Gastrocnemius medialis (tissue), 4 donors: ENCODE results near the gene RNLS. TPM values are rescaled to one million over a fixed set of nuclear protein-coding genes. Genes with fewer than 3 reads are reported as not detected.
A peak's percentile ranks its signal among the peaks of the same experiment; 100 is the strongest.

ENCODE experiments used
- ATAC-seq, 2 donors: fragments of 150-250 bp; one replicate each; pipeline ENCODE4 v1.9.1; 2016
- DNase-seq, 2 donors: peaks; one replicate each; pipeline ENCODE4 v3.0.0-alpha.2; 2019
- H3K27ac ChIP-seq, 4 donors: fragments of 200-600 bp; sonication (generic); 1 replicate in 1 of 4; 2 replicates in 3 of 4; pipeline ENCODE4 v1.5.1; 2016 to 2018; ENCODE audit warnings: mild to moderate bottlenecking in 2 of 4, moderate library complexity in 1 of 4
- H3K27me3 ChIP-seq, 3 donors: fragments of 200-600 bp; sonication (generic) in 2 of 3; 1 replicate in 1 of 3; 2 replicates in 2 of 3; pipeline versions ENCODE4 v1.5.1 to v1.6.0; 2016 to 2019; ENCODE audit warnings: mild to moderate bottlenecking in 1 of 3, moderate library complexity in 1 of 3
- H3K36me3 ChIP-seq, 2 donors: fragments of 200-600 bp; sonication (generic) in 1 of 2; one replicate each; pipeline ENCODE4 v1.5.1; 2017 to 2018
- H3K4me1 ChIP-seq, 2 donors: fragments of 200-600 bp; sonication (generic) in 1 of 2; one replicate each; pipeline ENCODE4 v1.5.1; 2016 to 2017; ENCODE audit warnings: mild to moderate bottlenecking in 2 of 2
- H3K4me3 ChIP-seq, 4 donors: fragments of 200-600 bp; sonication (generic) in 3 of 4; 1 replicate in 1 of 4; 2 replicates in 3 of 4; pipeline ENCODE4 v1.5.1; 2016 to 2019; ENCODE audit warnings: mild to moderate bottlenecking in 2 of 4
- H3K9me3 ChIP-seq, 3 donors: fragments of 200-600 bp; sonication (generic) in 2 of 3; 1 replicate in 1 of 3; 2 replicates in 2 of 3; pipeline ENCODE4 v1.5.1; 2016 to 2019
- CTCF ChIP-seq, 5 experiments: fragments of 450-650 bp in 3 of 5; fragments of 200-600 bp in 2 of 5; sonication (generic) in 2 of 5; IDR thresholded peaks in 4 of 5; conservative IDR thresholded peaks in 1 of 5; 1 replicate in 4 of 5; 2 replicates in 1 of 5; pipeline ENCODE4 v1.5.1; 2016 to 2019; ENCODE audit warnings: antibody characterized with exemption in 5 of 5, mild to moderate bottlenecking in 3 of 5, moderate library complexity in 3 of 5
- POLR2A ChIP-seq, 2 donors: fragments of 450-650 bp; IDR thresholded peaks; one replicate each; pipeline ENCODE4 v1.6.1; 2017; ENCODE audit warnings: antibody characterized with exemption in 2 of 2, mild to moderate bottlenecking in 2 of 2, moderate library complexity in 2 of 2
- in situ Hi-C, 4 donors: fragments of 200-750 bp; cut with MboI; loops; one replicate each; pipeline versions ENCODE4 v1.15.0 to v1.8.0; 2017; ENCODE audit warnings: low sequenced_read_pairs in 4 of 4
- intact Hi-C: fragments of 100-400 bp; cut with DNase I; formaldehyde crosslinking; loops from one replicate; pipeline ENCODE4 v1.15.1; 2023; ENCODE audit warnings: low total_unique reads
- total RNA-seq, 4 donors: library from RNA; depleted of rRNA; stranded (reverse); fragments of >200 nt; gene quantifications; one replicate each; pipeline versions ENCODE4 v1.1.0 to v1.2.3, GENCODE V29; 2016

RNLS gene
- total RNA-seq, 4 donors from 2014 or later, result 8.1 to 17.5 (median 9.7) TPM

GRCh38 chr10:88534072-88534665 lies 48.9 kb downstream of the RNLS start:
- in situ Hi-C loops, result no loop called here

GRCh38 chr10:88531392-88532052 lies 51.6 kb downstream of the RNLS start:
- in situ Hi-C loops, result no loop called here

More at GRCh38 chr10:88534072-88534665, 48.9 kb downstream of the RNLS start:
- Histone ChIP-seq H3K27ac (no peak overlapping the region), H3K27me3 (no peaks in the 10 kb centered on the region), H3K4me1 (peaks cover 0 to 12% of the 10 kb centered on the region in 2 donors), H3K9me3 (no peaks in the 10 kb centered on the region), H3K4me3 (no peak overlapping the region), H3K36me3 (no peaks in the 10 kb centered on the region)
- ATAC-seq (peak; percentile 59 to 92), DNase-seq (peak in 1 of 2 donors; percentile 28)
- intact Hi-C loops, result no loop called here
- TF ChIP-seq CTCF (IDR thresholded peaks at IDR 0.05 in 4 of 5, conservative IDR thresholded peaks at IDR 0.05 in 1 of 5) (no peak), POLR2A (IDR thresholded peaks at IDR 0.05) (no peak)

GRCh38 chr10:88530629-88531391 lies 52.3 kb downstream of the RNLS start:
- Histone ChIP-seq H3K9me3 (no peaks in the 10 kb centered on the region), H3K27ac (no peak overlapping the region), H3K4me3 (no peak overlapping the region), H3K4me1 (peaks cover 0 to 3% of the 10 kb centered on the region in 2 donors), H3K27me3 (no peaks in the 10 kb centered on the region), H3K36me3 (no peaks in the 10 kb centered on the region)
- DNase-seq (no peak), ATAC-seq (no peak)
- no peak for TF ChIP-seq POLR2A (IDR thresholded peaks at IDR 0.05)
- TF ChIP-seq CTCF (IDR thresholded peaks at IDR 0.05 in 4 of 5, conservative IDR thresholded peaks at IDR 0.05 in 1 of 5), result no peak
- in situ Hi-C loops (no loop called here), intact Hi-C loops (no loop called here)

More at GRCh38 chr10:88531392-88532052, 51.6 kb downstream of the RNLS start:
- no peak for TF ChIP-seq CTCF (IDR thresholded peaks at IDR 0.05 in 4 of 5, conservative IDR thresholded peaks at IDR 0.05 in 1 of 5)
- TF ChIP-seq POLR2A (IDR thresholded peaks at IDR 0.05), result no peak
- Histone ChIP-seq H3K4me3 (no peak overlapping the region), H3K27ac (no peak overlapping the region), H3K36me3 (no peaks in the 10 kb centered on the region), H3K4me1 (peaks cover 0 to 3% of the 10 kb centered on the region in 2 donors), H3K9me3 (no peaks in the 10 kb centered on the region), H3K27me3 (no peaks in the 10 kb centered on the region)
- intact Hi-C loops, result no loop called here
- DNase-seq (no peak), ATAC-seq (no peak)

GRCh38 chr10:88530093-88530492 lies 53.0 kb downstream of the RNLS start:
- intact Hi-C loops, result no loop called here
- Histone ChIP-seq H3K27me3 (no peaks in the 10 kb centered on the region), H3K27ac (no peak overlapping the region), H3K36me3 (no peaks in the 10 kb centered on the region), H3K4me1 (peaks cover 0 to 3% of the 10 kb centered on the region in 2 donors), H3K9me3 (no peaks in the 10 kb centered on the region), H3K4me3 (no peak overlapping the region)
- no peak for DNase-seq
- TF ChIP-seq CTCF (IDR thresholded peaks at IDR 0.05 in 4 of 5, conservative IDR thresholded peaks at IDR 0.05 in 1 of 5) (no peak), POLR2A (IDR thresholded peaks at IDR 0.05) (no peak)
- ATAC-seq, result no peak
- in situ Hi-C loops, result no loop called here
